ENCODE results near the gene SERPINI2.

DNA sequence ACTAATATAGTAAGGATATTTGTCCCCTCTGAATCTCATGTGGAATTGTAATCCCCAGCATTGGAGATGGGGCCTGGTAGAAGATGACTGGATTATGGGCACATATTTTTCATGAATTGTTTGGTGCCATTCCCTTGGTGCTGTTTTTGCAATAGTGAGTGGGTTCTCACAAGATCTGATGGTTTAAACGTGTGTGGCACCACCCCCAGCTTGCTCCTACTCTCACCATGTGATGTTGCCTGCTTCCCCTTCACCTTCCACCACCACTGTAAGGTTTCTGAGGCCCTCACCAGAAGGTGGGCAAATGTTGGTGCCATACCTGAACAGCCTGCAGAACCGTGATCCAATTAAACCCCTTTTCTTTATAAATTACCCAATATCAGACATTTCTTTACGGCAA, 28.1 kb upstream of the SERPINI2 start:
- TF ChIP-seq TAF1 (IDR thresholded peaks at IDR 0.05; ENCODE audit: borderline replicate concordance, low read depth, low read length) (no peak), POLR2A (IDR thresholded peaks at IDR 0.05; ENCODE audit: low read depth, low read length) (no peak)
